Endothelial cell of umbilical vein (primary cell): ENCODE measurements around the gene MDM1. TPM values are rescaled to one million over a fixed set of nuclear protein-coding genes. Genes with fewer than 3 reads are reported as not detected.

ENCODE experiments used
- BruUV-seq: library from RNA; stranded (reverse); fragments of 400-500 nt; replicated peaks from 2 replicates; lab custom pipeline; 2021; lab: Mats Ljungman, UMichigan
- CTCF ChIA-PET: fragments of 300-600, 350-600 bp; sonication (Branson Sonifier 250); formaldehyde crosslinking; loops from one replicate; lab custom pipeline; 2021; ENCODE audit warnings: antibody characterized with exemption, inconsistent platforms; lab: Charles Lee
- POLR2A ChIA-PET: fragments of 300-600, 350-600 bp; sonication (Branson Sonifier 250); formaldehyde crosslinking; loops from one replicate; lab custom pipeline; 2021; ENCODE audit warnings: antibody characterized with exemption, inconsistent platforms; lab: Charles Lee
- DNase-seq: peaks from one replicate; pipeline ENCODE4 v3.0.0-alpha.2; 2011; ENCODE audit warnings: low read depth, low spot score
- FAIRE-seq: peaks from 2 replicates; lab custom pipeline; 2011; peaks lifted over from hg19 to GRCh38; lab: Jason Lieb, UNC
- H2AFZ ChIP-seq: 2 replicates; pipeline ENCODE4 v1.6.0; 2012; ENCODE audit warnings: low read depth, low read length, control low read depth, inconsistent platforms
- H3K27ac ChIP-seq: 2 replicates; pipeline ENCODE4 v1.5.1; 2011; ENCODE audit warnings: low read depth, mild to moderate bottlenecking, control low read depth, low read length, moderate library complexity; ENCODE audit not compliant: insufficient read depth
- H3K27me3 ChIP-seq, 2 experiments: 2 replicates each; pipeline versions ENCODE4 v1.6.0 to v1.6.1; 2011; ENCODE audit warnings: low read length in 2 of 2, mixed read lengths in 1 of 2; ENCODE audit not compliant: control insufficient read depth in 2 of 2, insufficient read depth in 2 of 2
- H3K36me3 ChIP-seq, 2 experiments: 2 replicates in 1 of 2; 3 replicates in 1 of 2; pipeline ENCODE4 v1.5.1; 2011; ENCODE audit warnings: low read length in 2 of 2, mild to moderate bottlenecking in 1 of 2, moderate library complexity in 1 of 2; ENCODE audit not compliant: control insufficient read depth in 2 of 2, insufficient read depth in 2 of 2; ENCODE audit errors: extremely low read depth in 1 of 2
- H3K4me1 ChIP-seq: 3 replicates; pipeline ENCODE4 v1.5.1; 2011; ENCODE audit warnings: mild to moderate bottlenecking, low read length; ENCODE audit not compliant: control insufficient read depth, insufficient read depth; ENCODE audit errors: extremely low read depth
- H3K4me2 ChIP-seq: 2 replicates; pipeline ENCODE4 v1.6.1; 2011; ENCODE audit warnings: low read length, control low read depth, mixed read lengths; ENCODE audit not compliant: insufficient read depth
- H3K4me3 ChIP-seq, 3 experiments: fragments of 200-600 bp in 1 of 3; sonication (generic), shearing (Covaris generic) in 1 of 3; replicated peaks in 1 of 3; 2 replicates each; pipeline ENCODE4 v1.5.1; 2011 to 2016; ENCODE audit warnings: control low read depth in 3 of 3, low read length in 3 of 3, mild to moderate bottlenecking in 2 of 3, inconsistent platforms in 1 of 3, low read depth in 1 of 3, moderate library complexity in 1 of 3; ENCODE audit not compliant: insufficient read depth in 1 of 3
- H3K79me2 ChIP-seq: 2 replicates; pipeline ENCODE4 v1.6.0; 2012; ENCODE audit warnings: low read length, inconsistent platforms; ENCODE audit not compliant: control insufficient read depth, insufficient read depth
- H3K9ac ChIP-seq: replicated peaks from 2 replicates; pipeline ENCODE3; 2011; ENCODE audit warnings: low read length, control low read depth; ENCODE audit not compliant: insufficient read depth; ENCODE audit errors: extremely low read depth
- H3K9me1 ChIP-seq: replicated peaks from 3 replicates; pipeline ENCODE4 v1.6.0; 2011; ENCODE audit warnings: mild to moderate bottlenecking, low read length; ENCODE audit not compliant: control insufficient read depth, insufficient read depth; ENCODE audit errors: extremely low read depth
- H3K9me3 ChIP-seq: replicated peaks from 2 replicates; pipeline ENCODE4 v1.5.1; 2012; ENCODE audit warnings: low read length, inconsistent platforms; ENCODE audit not compliant: control insufficient read depth, insufficient read depth
- H4K20me1 ChIP-seq: replicated peaks from 2 replicates; pipeline ENCODE3; 2011; ENCODE audit warnings: mild to moderate bottlenecking, low read length; ENCODE audit not compliant: control insufficient read depth, insufficient read depth; ENCODE audit errors: extremely low read depth
- CTCF ChIP-seq, 2 donors: IDR thresholded peaks; 1 replicate in 1 of 2; 2 replicates in 1 of 2; pipeline ENCODE4 v1.5.1; 2011; ENCODE audit warnings: low read length in 2 of 2, mild to moderate bottlenecking in 2 of 2, moderate library complexity in 2 of 2, control low read depth in 1 of 2, inconsistent platforms in 1 of 2, low read depth in 1 of 2; ENCODE audit not compliant: insufficient read depth in 1 of 2; ENCODE audit errors: extremely low read depth in 1 of 2
- EZH2 ChIP-seq: IDR thresholded peaks from 2 replicates; pipeline ENCODE4 v1.6.1; 2012; ENCODE audit warnings: borderline replicate concordance, low read depth, mild to moderate bottlenecking, moderate library complexity, low read length, inconsistent platforms; ENCODE audit not compliant: severe bottlenecking
- FOS ChIP-seq: IDR thresholded peaks from 2 replicates; pipeline ENCODE4 v1.6.1; 2011; ENCODE audit warnings: mild to moderate bottlenecking, low read length, moderate library complexity, borderline replicate concordance; ENCODE audit not compliant: insufficient read depth
- GATA2 ChIP-seq: IDR thresholded peaks from 2 replicates; pipeline ENCODE4 v1.7.0; 2011; ENCODE audit warnings: low read depth, mild to moderate bottlenecking, moderate library complexity, mixed read lengths, low read length; ENCODE audit not compliant: insufficient read length, insufficient read depth
- JUN ChIP-seq: IDR thresholded peaks from 2 replicates; pipeline ENCODE4 v1.6.1; 2011; ENCODE audit warnings: borderline replicate concordance, low read depth; ENCODE audit not compliant: insufficient read length, insufficient read depth
- MAX ChIP-seq: IDR thresholded peaks from 2 replicates; pipeline ENCODE4 v1.6.1; 2011; ENCODE audit not compliant: insufficient read depth, insufficient read length
- MYC ChIP-seq: IDR thresholded peaks from one replicate; pipeline ENCODE4 v1.6.1; 2011; ENCODE audit warnings: mild to moderate bottlenecking, low read depth, low read length
- POLR2A ChIP-seq: IDR thresholded peaks from 2 replicates; pipeline ENCODE4 v1.6.1; 2012; ENCODE audit warnings: low read depth, mild to moderate bottlenecking, control low read depth, low read length
- POLR2AphosphoS5 ChIP-seq: IDR thresholded peaks from 2 replicates; pipeline ENCODE4 v1.6.1; 2012; ENCODE audit warnings: low read depth, mild to moderate bottlenecking, control low read depth, low read length, moderate library complexity; ENCODE audit not compliant: insufficient read depth
- dilution Hi-C: fragments of 300-500 bp; cut with MboI; formaldehyde crosslinking; loops from one replicate; pipeline ENCODE4 v1.15.0; 2019; ENCODE audit warnings: low sequenced_read_pairs; ENCODE audit not compliant: extremely low pct_ligation_motif_present
- intact Hi-C: fragments of 100-400 bp; cut with micrococcal nuclease; formaldehyde crosslinking; loops from one replicate; pipeline ENCODE4 v1.10.0; 2022
- polyA plus RNA-seq, 4 experiments: library from polyadenylated mRNA; depleted of rRNA in 3 of 4; stranded (reverse) in 3 of 4; unstranded in 1 of 4; fragments of >200 nt; gene quantifications; 2 replicates each; pipeline versions ENCODE4 v1.2.1 to v1.2.3, GENCODE V29; 2011 to 2012; ENCODE audit warnings: missing spikeins in 1 of 4
- total RNA-seq: library from RNA; stranded (reverse); gene quantifications from 2 replicates; pipeline ENCODE4 v1.2.3, GENCODE V29; 2021

The MDM1 gene
- total and polyA plus RNA-seq, 2 donors (not counting 3 experiments of a cell fraction or from before 2014, with no cell fraction given) = 4.3 to 12.5 TPM

GRCh38 chr12:68264158-68264855, 67.9 kb downstream of the MDM1 start:
- Histone ChIP-seq H3K4me2 (no peak overlapping the region), H3K27ac (no peak overlapping the region)
- intact Hi-C loops = no loop called here

More at GRCh38 chr12:68264158-68264855, 67.9 kb downstream of the MDM1 start:
- no TSS peak for BruUV-seq
- no peak for DNase-seq
- H3K9me1 ChIP-seq = no peaks in the 10 kb centered on the region
- H4K20me1 ChIP-seq = no peaks in the 10 kb centered on the region
- ChIA-PET POLR2A (no interaction called here), CTCF (interaction anchor here (1.2 kb wide), 1 partner anchor 53 kb away, joined by 3 read pairs; no protein-coding TSS in a partner anchor)
- no peak overlapping the region for H3K9ac ChIP-seq
- H3K27me3 ChIP-seq = peaks cover 0 to 6% of the 10 kb centered on the region in 2 experiments
- dilution Hi-C loops = no loop called here
- TF ChIP-seq JUN (no peak), MAX (no peak), MYC (no peak), GATA2 (no peak), CTCF (IDR thresholded peaks at IDR 0.05; ENCODE audit: extremely low read depth in 1 of 2, insufficient read depth in 1 of 2, low read depth in 1 of 2, low read length in 2 of 2) (no peak), FOS (no peak), EZH2 (no peak), POLR2A (no peak), POLR2AphosphoS5 (no peak)
- H3K4me3 ChIP-seq = no peak overlapping the region
- H3K4me1 ChIP-seq = no peaks in the 10 kb centered on the region
- H3K36me3 ChIP-seq = no peaks in the 10 kb centered on the region
- no peaks in the 10 kb centered on the region for H3K79me2 ChIP-seq
- H2AFZ ChIP-seq = no peak overlapping the region
- FAIRE-seq = no peak
- no peaks in the 10 kb centered on the region for H3K9me3 ChIP-seq
